GM12865 (cell line): ENCODE measurements around the gene LMX1B.

Experiments used
- DNase-seq: peaks from one replicate; pipeline ENCODE4 v3.0.0; 2010; ENCODE audit warnings: low read depth
- H3K4me3 ChIP-seq: 2 replicates; pipeline ENCODE4 v1.5.1; 2011; ENCODE audit warnings: mild to moderate bottlenecking, low read depth, low read length, control low read depth
- CTCF ChIP-seq: IDR thresholded peaks from 2 replicates; pipeline ENCODE4 v1.5.1; 2011; ENCODE audit warnings: low read length, control low read depth, low read depth, inconsistent platforms; ENCODE audit not compliant: insufficient read depth; ENCODE audit errors: missing control alignments

LMX1B gene

GRCh38 chr9:126635061-126635460, 21.3 kb downstream of the LMX1B start:
- H3K4me3 ChIP-seq = no peak overlapping the region
- DNase-seq = no peak
- TF ChIP-seq CTCF = no peak

GRCh38 chr9:126635661-126636439, 22.1 kb downstream of the LMX1B start:
- H3K4me3 ChIP-seq = no peak overlapping the region
- no peak for DNase-seq
- no peak for TF ChIP-seq CTCF

- no peak overlapping the region for H3K4me3 ChIP-seq
- TF ChIP-seq CTCF = no peak
- DNase-seq = no peak
Observed at GRCh38 chr9:126636983-126637798, 23.5 kb downstream of the LMX1B start.

- no peak for TF ChIP-seq CTCF
- DNase-seq = no peak
- H3K4me3 ChIP-seq = no peak overlapping the region
Observed at GRCh38 chr9:126638571-126639132, 24.9 kb downstream of the LMX1B start.

- H3K4me3 ChIP-seq = no peak overlapping the region
- TF ChIP-seq CTCF = no peak
- DNase-seq = no peak
Observed at GRCh38 chr9:126639318-126640000, 25.7 kb downstream of the LMX1B start.

GRCh38 chr9:126641118-126641851, 27.6 kb downstream of the LMX1B start:
- no peak overlapping the region for H3K4me3 ChIP-seq
- no peak for DNase-seq
- no peak for TF ChIP-seq CTCF
